HG03469 (cell line): ENCODE results near the gene NAV2.

Experiments
- ATAC-seq: cut with Tn5 transposase; IDR thresholded peaks from one replicate; pipeline ENCODE4 v1.9.1; 2021; ENCODE audit warnings: mild to moderate bottlenecking, moderate library complexity, moderate number of reproducible peaks; ENCODE audit not compliant: unreplicated experiment

Gene NAV2

GRCh38 chr11:20010851-20011225 is 298.2 kb downstream of the NAV2 start:
- ATAC-seq: no peak

GRCh38 chr11:20011307-20011951 is 298.8 kb downstream of the NAV2 start:
- no peak for ATAC-seq

GRCh38 chr11:20013346-20014066 is 300.9 kb downstream of the NAV2 start:
- ATAC-seq: no peak

- no peak for ATAC-seq
Observed at GRCh38 chr11:20014067-20014402, 301.4 kb downstream of the NAV2 start.

GRCh38 chr11:20015101-20015500 is 302.5 kb downstream of the NAV2 start:
- no peak for ATAC-seq

GRCh38 chr11:20015529-20016427 is 303.1 kb downstream of the NAV2 start:
- ATAC-seq: no peak

GRCh38 chr11:20016526-20016925 is 303.9 kb downstream of the NAV2 start:
- ATAC-seq: no peak

- ATAC-seq: no peak
Observed at GRCh38 chr11:20017320-20017719, 304.7 kb downstream of the NAV2 start.

- ATAC-seq: no peak
Observed at GRCh38 chr11:20020198-20020597, 307.6 kb downstream of the NAV2 start.

- ATAC-seq: no peak
Observed at GRCh38 chr11:20020716-20021115, 308.1 kb downstream of the NAV2 start.

GRCh38 chr11:20021212-20021611 is 308.6 kb downstream of the NAV2 start:
- no peak for ATAC-seq

GRCh38 chr11:20021771-20022362 is 309.2 kb downstream of the NAV2 start:
- no peak for ATAC-seq

GRCh38 chr11:20022363-20023081 is 309.9 kb downstream of the NAV2 start:
- ATAC-seq: no peak

- ATAC-seq: no peak
Observed at GRCh38 chr11:20023082-20023426, 310.4 kb downstream of the NAV2 start.

- no peak for ATAC-seq
Observed at GRCh38 chr11:20024172-20024935, 311.7 kb downstream of the NAV2 start.

- ATAC-seq: no peak
Observed at GRCh38 chr11:20025332-20025840, 312.7 kb downstream of the NAV2 start.

- no peak for ATAC-seq
Observed at GRCh38 chr11:20026629-20027555, 314.3 kb downstream of the NAV2 start.

GRCh38 chr11:20027556-20028013 is 314.9 kb downstream of the NAV2 start:
- no peak for ATAC-seq

GRCh38 chr11:20029193-20029592 is 316.6 kb downstream of the NAV2 start:
- ATAC-seq: no peak
